SU-DHL-6 (cell line): ENCODE results near the gene AIMP1.

Source experiments
- H2AFZ ChIP-seq: fragments of 200-600 bp; sonication (generic); 2 replicates; pipeline ENCODE4 v1.6.1; 2014; ENCODE audit warnings: low read depth, mild to moderate bottlenecking, moderate library complexity, mixed read lengths, antibody characterized with exemption, low read length; ENCODE audit not compliant: severe bottlenecking
- H3F3A ChIP-seq: fragments of 200-600 bp; shearing (Covaris generic); 2 replicates; pipeline ENCODE4 v1.6.0; 2016; ENCODE audit warnings: antibody characterized with exemption, mild to moderate bottlenecking; ENCODE audit not compliant: insufficient read depth
- H3K27ac ChIP-seq: fragments of 200-600 bp; sonication (generic); 2 replicates; pipeline ENCODE4 v1.5.1; 2016; ENCODE audit warnings: low read depth, mild to moderate bottlenecking, low read length, moderate library complexity, mixed read lengths
- H3K27me3 ChIP-seq: fragments of 200-600 bp; sonication (generic), shearing (Covaris generic); 2 replicates; pipeline ENCODE4 v1.6.0; 2014; ENCODE audit warnings: mild to moderate bottlenecking, low read length
- H3K36me3 ChIP-seq: fragments of 200-600 bp; sonication (generic); 2 replicates; pipeline ENCODE4 v1.6.1; 2014; ENCODE audit warnings: mild to moderate bottlenecking, low read length, mixed read lengths
- H3K4me2 ChIP-seq: fragments of 300-600, 200-600 bp; shearing (Covaris generic), sonication (generic); 2 replicates; pipeline ENCODE4 v1.6.0; 2014; ENCODE audit warnings: low read length, low read depth, mild to moderate bottlenecking; ENCODE audit not compliant: poor library complexity, severe bottlenecking
- H3K4me3 ChIP-seq: fragments of 200-600 bp; sonication (generic); 2 replicates; pipeline ENCODE4 v1.5.1; 2014; ENCODE audit warnings: antibody characterized with exemption, low read length, mild to moderate bottlenecking, mixed read lengths; ENCODE audit not compliant: insufficient read depth, poor library complexity, severe bottlenecking
- H3K79me2 ChIP-seq: fragments of 200-600 bp; sonication (generic); 2 replicates; pipeline ENCODE4 v1.6.1; 2014; ENCODE audit warnings: mild to moderate bottlenecking, low read length, moderate library complexity; ENCODE audit not compliant: insufficient read depth
- H3K9ac ChIP-seq: fragments of 200-600 bp; sonication (generic); 2 replicates; pipeline ENCODE4 v1.7.0; 2014; ENCODE audit warnings: mild to moderate bottlenecking, low read length
- H3K9me2 ChIP-seq: fragments of 200-600 bp; sonication (generic); replicated peaks from 2 replicates; pipeline ENCODE4 v1.6.1; 2014; ENCODE audit warnings: low read length; ENCODE audit not compliant: insufficient read depth
- H3K9me3 ChIP-seq: fragments of 200-600 bp; sonication (generic); 2 replicates; pipeline ENCODE4 v1.6.1; 2014; ENCODE audit warnings: low read length, mixed read lengths; ENCODE audit not compliant: insufficient read depth
- H4K20me1 ChIP-seq: fragments of 200-600 bp; sonication (generic); 2 replicates; pipeline ENCODE4 v1.6.1; 2014; ENCODE audit warnings: low read depth, mild to moderate bottlenecking, antibody characterized with exemption, low read length, moderate library complexity, mixed read lengths
- EZH2phosphoT487 ChIP-seq: fragments of 200-600 bp; sonication (generic), shearing (Covaris generic); conservative IDR thresholded peaks from 2 replicates; pipeline ENCODE4 v1.6.1; 2018; ENCODE audit warnings: mild to moderate bottlenecking, antibody characterized with exemption, low read length, moderate library complexity, mixed read lengths
- TF ChIP-seq, protein P1 (sequence below): fragments of 200-600 bp; sonication (generic); IDR thresholded peaks from one replicate; pipeline ENCODE4 v1.5.1; 2017; ENCODE audit warnings: antibody characterized with exemption, mild to moderate bottlenecking, low read length, moderate library complexity; ENCODE audit not compliant: insufficient read depth, poor library complexity, severe bottlenecking

The AIMP1 gene

DNA sequence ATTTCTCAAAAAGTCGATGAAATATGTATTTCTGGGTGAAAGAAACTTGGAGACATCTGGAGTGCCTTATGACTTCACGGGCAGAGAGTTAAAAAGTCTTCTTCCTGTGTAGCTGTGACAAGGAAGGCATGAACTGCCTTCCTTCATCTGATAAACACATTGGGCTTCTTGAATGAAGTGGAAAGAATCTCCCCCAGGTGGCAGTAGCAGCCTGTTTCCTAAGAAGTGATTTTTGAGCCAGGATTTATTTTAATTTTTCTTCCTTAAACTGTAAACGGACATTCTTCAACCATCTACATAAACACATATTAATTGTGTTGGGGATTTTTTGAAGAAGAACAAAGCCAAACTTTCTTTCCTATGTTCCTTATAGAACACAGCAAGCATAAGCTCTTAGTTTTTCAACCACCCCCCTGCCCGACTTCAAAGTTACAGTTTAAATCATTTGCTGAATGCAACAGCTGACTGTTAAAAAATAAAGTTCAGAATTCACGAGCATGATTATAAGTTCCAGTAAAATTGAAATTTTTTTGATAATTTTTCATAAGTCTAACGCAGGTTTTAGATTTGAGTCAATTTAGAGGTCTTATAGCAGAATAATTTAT is 53.2 kb downstream of the AIMP1 start:
- no peaks in the 10 kb centered on the region for H3K79me2 ChIP-seq
- H3K9ac ChIP-seq = no peak overlapping the region
- no peak overlapping the region for H3K27ac ChIP-seq
- H3K4me2 ChIP-seq = no peak overlapping the region
- no peak overlapping the region for H3K4me3 ChIP-seq
- H3K27me3 ChIP-seq = no peaks in the 10 kb centered on the region
- H3K36me3 ChIP-seq = no peaks in the 10 kb centered on the region
- no peaks in the 10 kb centered on the region for H4K20me1 ChIP-seq
- no peaks in the 10 kb centered on the region for H3K9me3 ChIP-seq
- no peaks in the 10 kb centered on the region for H3F3A ChIP-seq
- no peak overlapping the region for H2AFZ ChIP-seq
- no peak for TF ChIP-seq EZH2phosphoT487
- TF ChIP-seq, protein P1, sequence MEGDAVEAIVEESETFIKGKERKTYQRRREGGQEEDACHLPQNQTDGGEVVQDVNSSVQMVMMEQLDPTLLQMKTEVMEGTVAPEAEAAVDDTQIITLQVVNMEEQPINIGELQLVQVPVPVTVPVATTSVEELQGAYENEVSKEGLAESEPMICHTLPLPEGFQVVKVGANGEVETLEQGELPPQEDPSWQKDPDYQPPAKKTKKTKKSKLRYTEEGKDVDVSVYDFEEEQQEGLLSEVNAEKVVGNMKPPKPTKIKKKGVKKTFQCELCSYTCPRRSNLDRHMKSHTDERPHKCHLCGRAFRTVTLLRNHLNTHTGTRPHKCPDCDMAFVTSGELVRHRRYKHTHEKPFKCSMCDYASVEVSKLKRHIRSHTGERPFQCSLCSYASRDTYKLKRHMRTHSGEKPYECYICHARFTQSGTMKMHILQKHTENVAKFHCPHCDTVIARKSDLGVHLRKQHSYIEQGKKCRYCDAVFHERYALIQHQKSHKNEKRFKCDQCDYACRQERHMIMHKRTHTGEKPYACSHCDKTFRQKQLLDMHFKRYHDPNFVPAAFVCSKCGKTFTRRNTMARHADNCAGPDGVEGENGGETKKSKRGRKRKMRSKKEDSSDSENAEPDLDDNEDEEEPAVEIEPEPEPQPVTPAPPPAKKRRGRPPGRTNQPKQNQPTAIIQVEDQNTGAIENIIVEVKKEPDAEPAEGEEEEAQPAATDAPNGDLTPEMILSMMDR = no peak
- no peaks in the 10 kb centered on the region for H3K9me2 ChIP-seq

DNA sequence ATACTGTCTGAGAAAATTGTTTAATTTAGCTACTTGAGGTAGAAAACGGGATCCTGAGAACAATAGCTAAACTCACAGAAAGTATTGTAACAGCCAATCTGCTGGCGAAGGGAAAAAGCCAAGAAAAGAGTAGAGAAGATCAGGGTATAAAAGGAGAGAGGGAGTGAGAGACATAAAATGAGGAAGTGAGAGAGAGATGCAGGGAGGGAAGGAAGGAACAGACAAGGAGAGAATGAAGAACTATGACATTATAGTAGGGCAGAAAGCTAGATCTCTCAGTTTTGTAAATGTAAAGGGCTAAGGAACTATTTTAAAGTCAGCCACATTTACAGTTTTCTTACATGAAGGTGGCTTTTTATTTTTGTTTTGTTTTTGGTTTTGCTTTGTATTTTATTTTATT is 53.9 kb downstream of the AIMP1 start:
- no peaks in the 10 kb centered on the region for H3K9me3 ChIP-seq
- H3K9me2 ChIP-seq = no peaks in the 10 kb centered on the region
- H4K20me1 ChIP-seq = no peaks in the 10 kb centered on the region
- no peak overlapping the region for H3K4me2 ChIP-seq
- no peak overlapping the region for H2AFZ ChIP-seq
- no peaks in the 10 kb centered on the region for H3K79me2 ChIP-seq
- H3F3A ChIP-seq = no peaks in the 10 kb centered on the region
- no peak overlapping the region for H3K9ac ChIP-seq
- no peaks in the 10 kb centered on the region for H3K27me3 ChIP-seq
- no peak overlapping the region for H3K27ac ChIP-seq
- no peak for TF ChIP-seq EZH2phosphoT487
- TF ChIP-seq, protein P1 = no peak
- no peaks in the 10 kb centered on the region for H3K36me3 ChIP-seq
- no peak overlapping the region for H3K4me3 ChIP-seq

DNA sequence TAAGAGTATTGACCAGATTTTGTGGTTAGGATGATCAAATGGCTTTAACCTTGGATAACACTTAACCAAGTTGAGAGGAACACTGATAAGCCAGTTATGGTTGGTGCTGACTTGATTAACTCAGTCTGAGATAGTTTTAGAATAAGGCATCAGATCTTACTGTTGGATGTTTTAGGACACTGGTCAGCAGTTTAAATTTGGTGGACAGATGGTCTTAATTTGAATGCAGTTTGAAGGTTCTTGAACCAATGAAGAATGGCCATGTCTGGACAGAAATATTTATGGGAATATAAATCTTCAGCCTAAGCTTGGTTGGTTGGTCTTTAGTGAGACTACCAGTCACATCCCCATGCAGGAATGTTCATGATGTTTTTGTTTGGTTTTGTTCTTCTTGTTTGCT is 54.8 kb downstream of the AIMP1 start:
- H3K9me2 ChIP-seq = no peaks in the 10 kb centered on the region

More for the DNA sequence above, 54.8 kb downstream of the AIMP1 start:
- no peak overlapping the region for H3K4me3 ChIP-seq
- no peaks in the 10 kb centered on the region for H3K79me2 ChIP-seq
- H2AFZ ChIP-seq = no peak overlapping the region
- no peak for TF ChIP-seq EZH2phosphoT487
- TF ChIP-seq, protein P1 = no peak
- H3K4me2 ChIP-seq = no peak overlapping the region
- H3K27me3 ChIP-seq = no peaks in the 10 kb centered on the region
- no peaks in the 10 kb centered on the region for H3K36me3 ChIP-seq
- H3K9me3 ChIP-seq = no peaks in the 10 kb centered on the region
- H3K27ac ChIP-seq = no peak overlapping the region
- H3K9ac ChIP-seq = no peak overlapping the region
- H4K20me1 ChIP-seq = no peaks in the 10 kb centered on the region
- no peaks in the 10 kb centered on the region for H3F3A ChIP-seq
